HEK293 (cell line): ENCODE measurements around the gene ADGRL1.

ENCODE experiments used
- CTCF ChIA-PET: fragments of 350-600 bp; formaldehyde crosslinking; extraction: SDS; loops from one replicate; lab custom pipeline; 2021; ENCODE audit warnings: antibody characterized with exemption; lab: Yijun Ruan, JAX
- POLR2A ChIA-PET: fragments of 300-600 bp; formaldehyde crosslinking; extraction: SDS; loops from one replicate; lab custom pipeline; 2020; ENCODE audit warnings: antibody characterized with exemption, inconsistent platforms; lab: Yijun Ruan, JAX
- H3K27ac ChIP-seq: fragments of 200-500 bp; sonication (Bioruptor generic); 2 replicates; pipeline ENCODE4 v1.5.1; 2014; ENCODE audit warnings: low read depth, low read length, control low read depth, inconsistent platforms; ENCODE audit errors: extremely low read depth
- H3K36me3 ChIP-seq, 2 experiments: fragments of 200-500 bp in 1 of 2; sonication (Bioruptor generic) in 1 of 2; 1 replicate in 1 of 2; 2 replicates in 1 of 2; pipeline ENCODE4 v1.5.1; 2014 to 2017; ENCODE audit warnings: inconsistent platforms in 2 of 2, low read length in 2 of 2; ENCODE audit not compliant: control insufficient read depth in 2 of 2, insufficient read depth in 1 of 2
- H3K4me1 ChIP-seq: fragments of 200-500 bp; sonication (Bioruptor generic); 2 replicates; pipeline ENCODE4 v1.5.1; 2014; ENCODE audit warnings: mild to moderate bottlenecking, low read length, inconsistent platforms; ENCODE audit not compliant: control insufficient read depth, insufficient read depth
- H3K4me3 ChIP-seq: 2 replicates; pipeline ENCODE4 v1.5.1; 2011; ENCODE audit warnings: low read depth, mild to moderate bottlenecking, control low read depth, low read length, moderate library complexity
- H3K9me3 ChIP-seq: fragments of 200-500 bp; sonication (Bioruptor generic); 2 replicates; pipeline ENCODE4 v1.5.1; 2014; ENCODE audit warnings: low read depth, low read length, inconsistent platforms; ENCODE audit not compliant: control insufficient read depth, insufficient read depth
- BCL11B ChIP-seq: fragments of 450-650 bp; formaldehyde crosslinking; IDR thresholded peaks from 2 replicates; pipeline ENCODE4 v1.5.1; 2016; ENCODE audit warnings: low read depth, missing biosample characterization, missing genetic modification characterization
- GLIS1 ChIP-seq: fragments of 450-650 bp; formaldehyde crosslinking; IDR thresholded peaks from 2 replicates; pipeline ENCODE4 v1.5.1; 2016; ENCODE audit warnings: missing biosample characterization, missing genetic modification characterization
- KLF1 ChIP-seq: fragments of 450-650 bp; formaldehyde crosslinking; IDR thresholded peaks from 2 replicates; pipeline ENCODE4 v1.5.1; 2016; ENCODE audit warnings: missing biosample characterization, missing genetic modification characterization
- KLF8 ChIP-seq: fragments of 450-650 bp; formaldehyde crosslinking; IDR thresholded peaks from 2 replicates; pipeline ENCODE4 v1.5.1; 2016; ENCODE audit warnings: missing biosample characterization, missing genetic modification characterization
- PRDM2 ChIP-seq: fragments of 450-650 bp; formaldehyde crosslinking; IDR thresholded peaks from 2 replicates; pipeline ENCODE4 v1.5.1; 2016; ENCODE audit warnings: missing biosample characterization, missing genetic modification characterization, borderline replicate concordance
- TCF7L2 ChIP-seq: IDR thresholded peaks from 2 replicates; pipeline ENCODE4 v1.6.1; 2011; ENCODE audit warnings: low read depth, mild to moderate bottlenecking, inconsistent platforms, low read length, moderate library complexity, borderline replicate concordance
- ZBTB17 ChIP-seq: fragments of 450-650 bp; formaldehyde crosslinking; IDR thresholded peaks from 2 replicates; pipeline ENCODE4 v1.5.1; 2016; ENCODE audit warnings: missing biosample characterization, missing genetic modification characterization
- ZNF155 ChIP-seq: fragments of 450-650 bp; formaldehyde crosslinking; IDR thresholded peaks from 2 replicates; pipeline ENCODE4 v1.5.1; 2016; ENCODE audit warnings: missing biosample characterization, missing genetic modification characterization
- ZNF157 ChIP-seq: fragments of 450-650 bp; formaldehyde crosslinking; IDR thresholded peaks from 2 replicates; pipeline ENCODE4 v1.5.1; 2016; ENCODE audit warnings: missing biosample characterization, missing genetic modification characterization
- ZNF48 ChIP-seq: fragments of 450-650 bp; formaldehyde crosslinking; IDR thresholded peaks from 2 replicates; pipeline ENCODE4 v1.5.1; 2016; ENCODE audit warnings: missing biosample characterization, missing genetic modification characterization
- ZNF600 ChIP-seq: fragments of 450-650 bp; formaldehyde crosslinking; IDR thresholded peaks from 2 replicates; pipeline ENCODE4 v1.5.1; 2016; ENCODE audit warnings: missing biosample characterization, missing genetic modification characterization
- ZNF701 ChIP-seq: fragments of 450-650 bp; formaldehyde crosslinking; IDR thresholded peaks from 2 replicates; pipeline ENCODE4 v1.5.1; 2016; ENCODE audit warnings: missing biosample characterization, missing genetic modification characterization
- ZSCAN16 ChIP-seq: fragments of 450-650 bp; formaldehyde crosslinking; IDR thresholded peaks from 2 replicates; pipeline ENCODE4 v1.5.1; 2016; ENCODE audit warnings: missing biosample characterization, missing genetic modification characterization
- TF ChIP-seq, protein P1 (sequence below): fragments of 450-650 bp; formaldehyde crosslinking; IDR thresholded peaks from 2 replicates; pipeline ENCODE4 v1.5.1; 2016; ENCODE audit warnings: missing biosample characterization, missing genetic modification characterization
- TF ChIP-seq, protein P2 (sequence below): fragments of 450-650 bp; formaldehyde crosslinking; IDR thresholded peaks from 2 replicates; pipeline ENCODE4 v1.5.1; 2016; ENCODE audit warnings: missing biosample characterization, missing genetic modification characterization
- TF ChIP-seq, protein P3 (sequence below): fragments of 450-650 bp; formaldehyde crosslinking; IDR thresholded peaks from 2 replicates; pipeline ENCODE4 v1.5.1; 2016; ENCODE audit warnings: missing biosample characterization, missing genetic modification characterization
- TF ChIP-seq, protein P4 (sequence below): fragments of 450-650 bp; formaldehyde crosslinking; IDR thresholded peaks from 2 replicates; pipeline ENCODE4 v1.5.1; 2017; ENCODE audit warnings: missing biosample characterization, missing genetic modification characterization
- TF ChIP-seq, protein P5 (sequence below): fragments of 450-650 bp; formaldehyde crosslinking; IDR thresholded peaks from 2 replicates; pipeline ENCODE4 v1.5.1; 2016; ENCODE audit warnings: missing biosample characterization, missing genetic modification characterization

The ADGRL1 gene

GRCh38 chr19:14127929-14128509, 78.0 kb downstream of the ADGRL1 start (continued):
- TF ChIP-seq, protein P1, sequence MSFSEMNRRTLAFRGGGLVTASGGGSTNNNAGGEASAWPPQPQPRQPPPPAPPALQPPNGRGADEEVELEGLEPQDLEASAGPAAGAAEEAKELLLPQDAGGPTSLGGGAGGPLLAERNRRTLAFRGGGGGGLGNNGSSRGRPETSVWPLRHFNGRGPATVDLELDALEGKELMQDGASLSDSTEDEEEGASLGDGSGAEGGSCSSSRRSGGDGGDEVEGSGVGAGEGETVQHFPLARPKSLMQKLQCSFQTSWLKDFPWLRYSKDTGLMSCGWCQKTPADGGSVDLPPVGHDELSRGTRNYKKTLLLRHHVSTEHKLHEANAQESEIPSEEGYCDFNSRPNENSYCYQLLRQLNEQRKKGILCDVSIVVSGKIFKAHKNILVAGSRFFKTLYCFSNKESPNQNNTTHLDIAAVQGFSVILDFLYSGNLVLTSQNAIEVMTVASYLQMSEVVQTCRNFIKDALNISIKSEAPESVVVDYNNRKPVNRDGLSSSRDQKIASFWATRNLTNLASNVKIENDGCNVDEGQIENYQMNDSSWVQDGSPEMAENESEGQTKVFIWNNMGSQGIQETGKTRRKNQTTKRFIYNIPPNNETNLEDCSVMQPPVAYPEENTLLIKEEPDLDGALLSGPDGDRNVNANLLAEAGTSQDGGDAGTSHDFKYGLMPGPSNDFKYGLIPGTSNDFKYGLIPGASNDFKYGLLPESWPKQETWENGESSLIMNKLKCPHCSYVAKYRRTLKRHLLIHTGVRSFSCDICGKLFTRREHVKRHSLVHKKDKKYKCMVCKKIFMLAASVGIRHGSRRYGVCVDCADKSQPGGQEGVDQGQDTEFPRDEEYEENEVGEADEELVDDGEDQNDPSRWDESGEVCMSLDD (tag by site-specific recombination): no peak
- no peak for TF ChIP-seq ZNF48 (tag by site-specific recombination)
- no peak for TF ChIP-seq PRDM2 (tag by site-specific recombination)

GRCh38 chr19:14127176-14127575, 78.8 kb downstream of the ADGRL1 start:
- CTCF ChIA-PET: no interaction called here
- H3K9me3 ChIP-seq: no peaks in the 10 kb centered on the region
- H3K27ac ChIP-seq: no peak overlapping the region
- POLR2A ChIA-PET: interaction anchor here (0.6 to 6.6 kb wide), 4 partner anchors 9 to 197 kb away, joined by 3 to 64 read pairs (median 4); partner anchors contain the start of genes ASF1B and PRKACA
- H3K4me3 ChIP-seq: no peak overlapping the region
- no peaks in the 10 kb centered on the region for H3K4me1 ChIP-seq
- TF ChIP-seq, protein P2, sequence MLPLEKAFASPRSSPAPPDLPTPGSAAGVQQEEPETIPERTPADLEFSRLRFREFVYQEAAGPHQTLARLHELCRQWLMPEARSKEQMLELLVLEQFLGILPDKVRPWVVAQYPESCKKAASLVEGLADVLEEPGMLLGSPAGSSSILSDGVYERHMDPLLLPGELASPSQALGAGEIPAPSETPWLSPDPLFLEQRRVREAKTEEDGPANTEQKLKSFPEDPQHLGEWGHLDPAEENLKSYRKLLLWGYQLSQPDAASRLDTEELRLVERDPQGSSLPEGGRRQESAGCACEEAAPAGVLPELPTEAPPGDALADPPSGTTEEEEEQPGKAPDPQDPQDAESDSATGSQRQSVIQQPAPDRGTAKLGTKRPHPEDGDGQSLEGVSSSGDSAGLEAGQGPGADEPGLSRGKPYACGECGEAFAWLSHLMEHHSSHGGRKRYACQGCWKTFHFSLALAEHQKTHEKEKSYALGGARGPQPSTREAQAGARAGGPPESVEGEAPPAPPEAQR: no peak
- no peak for TF ChIP-seq ZSCAN16 (tag by site-specific recombination)
- TF ChIP-seq TCF7L2: no peak
- no peak for TF ChIP-seq ZNF155 (tag by site-specific recombination)
- TF ChIP-seq, protein P3, sequence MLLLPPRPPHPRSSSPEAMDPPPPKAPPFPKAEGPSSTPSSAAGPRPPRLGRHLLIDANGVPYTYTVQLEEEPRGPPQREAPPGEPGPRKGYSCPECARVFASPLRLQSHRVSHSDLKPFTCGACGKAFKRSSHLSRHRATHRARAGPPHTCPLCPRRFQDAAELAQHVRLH (tag by site-specific recombination): no peak
- no peak for TF ChIP-seq BCL11B (tag by site-specific recombination)
- no peak for TF ChIP-seq ZBTB17 (tag by site-specific recombination)
- no peak for TF ChIP-seq KLF8 (tag by site-specific recombination)
- TF ChIP-seq, all 188 proteins: peak for 0
- H3K36me3 ChIP-seq: peaks cover 30 to 60% of the 10 kb centered on the region in 2 experiments

DNA sequence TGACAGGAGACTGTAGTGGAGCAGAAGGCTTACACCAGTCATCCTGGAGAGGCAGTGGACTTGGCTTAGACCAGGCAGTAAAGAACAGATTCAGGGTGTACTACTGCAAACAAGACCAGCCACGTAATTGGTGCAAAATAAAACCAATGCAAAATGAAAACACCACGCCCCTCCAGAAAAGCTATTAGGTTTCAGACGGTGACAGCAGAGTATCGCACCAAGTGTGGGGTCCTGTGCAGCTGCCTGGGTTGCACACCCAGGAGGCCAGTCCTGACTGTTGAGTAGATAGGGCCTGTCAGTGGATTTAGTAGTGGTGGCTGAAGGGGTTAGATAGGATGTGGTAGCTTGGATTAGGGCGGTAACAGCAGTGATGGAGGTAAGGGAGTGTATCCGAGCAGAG, 83.0 kb downstream of the ADGRL1 start:
- Histone ChIP-seq H3K4me3 (no peak overlapping the region), H3K9me3 (no peaks in the 10 kb centered on the region), H3K4me1 (peaks cover 3% of the 10 kb centered on the region; the same call in 1 of the 2 replicates), H3K27ac (no peak overlapping the region), H3K36me3 (peaks cover 23 to 60% of the 10 kb centered on the region in 2 experiments)
- peak; percentile 65 for TF ChIP-seq ZBTB17 (tag by site-specific recombination)
- no peak for TF ChIP-seq ZNF157 (tag by site-specific recombination)
- TF ChIP-seq, protein P4, sequence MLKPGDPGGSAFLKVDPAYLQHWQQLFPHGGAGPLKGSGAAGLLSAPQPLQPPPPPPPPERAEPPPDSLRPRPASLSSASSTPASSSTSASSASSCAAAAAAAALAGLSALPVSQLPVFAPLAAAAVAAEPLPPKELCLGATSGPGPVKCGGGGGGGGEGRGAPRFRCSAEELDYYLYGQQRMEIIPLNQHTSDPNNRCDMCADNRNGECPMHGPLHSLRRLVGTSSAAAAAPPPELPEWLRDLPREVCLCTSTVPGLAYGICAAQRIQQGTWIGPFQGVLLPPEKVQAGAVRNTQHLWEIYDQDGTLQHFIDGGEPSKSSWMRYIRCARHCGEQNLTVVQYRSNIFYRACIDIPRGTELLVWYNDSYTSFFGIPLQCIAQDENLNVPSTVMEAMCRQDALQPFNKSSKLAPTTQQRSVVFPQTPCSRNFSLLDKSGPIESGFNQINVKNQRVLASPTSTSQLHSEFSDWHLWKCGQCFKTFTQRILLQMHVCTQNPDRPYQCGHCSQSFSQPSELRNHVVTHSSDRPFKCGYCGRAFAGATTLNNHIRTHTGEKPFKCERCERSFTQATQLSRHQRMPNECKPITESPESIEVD (tag by site-specific recombination): no peak
- TF ChIP-seq, protein P5, sequence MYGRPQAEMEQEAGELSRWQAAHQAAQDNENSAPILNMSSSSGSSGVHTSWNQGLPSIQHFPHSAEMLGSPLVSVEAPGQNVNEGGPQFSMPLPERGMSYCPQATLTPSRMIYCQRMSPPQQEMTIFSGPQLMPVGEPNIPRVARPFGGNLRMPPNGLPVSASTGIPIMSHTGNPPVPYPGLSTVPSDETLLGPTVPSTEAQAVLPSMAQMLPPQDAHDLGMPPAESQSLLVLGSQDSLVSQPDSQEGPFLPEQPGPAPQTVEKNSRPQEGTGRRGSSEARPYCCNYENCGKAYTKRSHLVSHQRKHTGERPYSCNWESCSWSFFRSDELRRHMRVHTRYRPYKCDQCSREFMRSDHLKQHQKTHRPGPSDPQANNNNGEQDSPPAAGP (tag by site-specific recombination): 0 out of 2 replicates have a peak, but pooled peaks have one; percentile 44
- TF ChIP-seq ZNF701: no peak
- TF ChIP-seq ZNF600: 0 out of 2 replicates have a peak, but pooled peaks have one; percentile 40
- TF ChIP-seq KLF1 (tag by site-specific recombination): peak; percentile 60
- 0 out of 2 replicates have a peak, but pooled peaks have one; percentile 12 for TF ChIP-seq GLIS1
- POLR2A ChIA-PET: interaction anchor here (0.5 to 6.6 kb wide), 5 partner anchors 13 to 1420 kb away, joined by 3 to 64 read pairs (median 4); partner anchors contain the start of gene ASF1B
- CTCF ChIA-PET: no interaction called here
